Liver (tissue), 9 donors: Measurements from ENCODE around the gene EDA. TPM values are rescaled to one million over a fixed set of nuclear protein-coding genes. Genes with fewer than 3 reads are reported as not detected.

Experiments
- DNase-seq: peaks from one replicate; pipeline ENCODE4 v3.0.0-alpha.2; 2017; ENCODE audit warnings: low spot score
- H3K27ac ChIP-seq, 2 donors: one replicate each; pipeline ENCODE4 v1.7.0; 2013; ENCODE audit warnings: inconsistent platforms in 2 of 2, low read length in 2 of 2, control low read depth in 1 of 2, low read depth in 1 of 2, mild to moderate bottlenecking in 1 of 2
- H3K27me3 ChIP-seq, 4 donors: one replicate each; pipeline versions ENCODE4 v1.6.1 to v1.7.0; 2013; ENCODE audit warnings: low read length in 3 of 4, inconsistent platforms in 1 of 4, mild to moderate bottlenecking in 1 of 4, moderate library complexity in 1 of 4; ENCODE audit not compliant: control insufficient read depth in 4 of 4, insufficient read depth in 4 of 4
- H3K36me3 ChIP-seq, 4 donors: one replicate each; pipeline versions ENCODE4 v1.6.1 to v1.7.0; 2013; ENCODE audit warnings: low read length in 3 of 4, mild to moderate bottlenecking in 3 of 4, low read depth in 1 of 4, moderate library complexity in 1 of 4; ENCODE audit not compliant: control insufficient read depth in 4 of 4, insufficient read depth in 3 of 4
- H3K4me1 ChIP-seq, 4 donors: one replicate each; pipeline versions ENCODE4 v1.6.1 to v1.7.0; 2013; ENCODE audit warnings: low read length in 3 of 4, mild to moderate bottlenecking in 3 of 4, moderate library complexity in 1 of 4; ENCODE audit not compliant: control insufficient read depth in 4 of 4, insufficient read depth in 4 of 4
- H3K4me3 ChIP-seq, 3 donors: one replicate each; pipeline versions ENCODE4 v1.6.1 to v1.7.0; 2013; ENCODE audit warnings: low read length in 3 of 3, control low read depth in 1 of 3, low read depth in 1 of 3, mild to moderate bottlenecking in 1 of 3
- H3K9ac ChIP-seq, 2 donors: one replicate each; pipeline ENCODE4 v1.7.0; 2013; ENCODE audit warnings: low read length in 2 of 2, mild to moderate bottlenecking in 2 of 2, moderate library complexity in 2 of 2, control low read depth in 1 of 2, low read depth in 1 of 2
- H3K9me3 ChIP-seq, 4 donors: one replicate each; pipeline versions ENCODE4 v1.6.1 to v1.7.0; 2013; ENCODE audit warnings: low read length in 3 of 4; ENCODE audit not compliant: control insufficient read depth in 4 of 4
- FOXA1 ChIP-seq: IDR thresholded peaks from 2 replicates; pipeline ENCODE4 v1.6.1; 2016; ENCODE audit warnings: antibody characterized with exemption
- FOXA2 ChIP-seq: IDR thresholded peaks from 2 replicates; pipeline ENCODE4 v1.6.1; 2016; ENCODE audit warnings: antibody characterized with exemption
- GABPA ChIP-seq, 2 donors: IDR thresholded peaks in 1 of 2; conservative IDR thresholded peaks in 1 of 2; 2 replicates each; pipeline ENCODE4 v1.6.1; 2016; ENCODE audit warnings: antibody characterized with exemption in 2 of 2, mild to moderate bottlenecking in 1 of 2, moderate library complexity in 1 of 2
- HNF4A ChIP-seq, 2 donors: conservative IDR thresholded peaks; 2 replicates each; pipeline ENCODE4 v1.6.1; 2016; ENCODE audit warnings: antibody characterized with exemption in 2 of 2, mild to moderate bottlenecking in 2 of 2
- HNF4G ChIP-seq: IDR thresholded peaks from 2 replicates; pipeline ENCODE4 v1.6.1; 2016; ENCODE audit warnings: antibody characterized with exemption
- JUND ChIP-seq, 2 donors: IDR thresholded peaks; 2 replicates each; pipeline ENCODE4 v1.6.1; 2016; ENCODE audit warnings: antibody characterized with exemption in 2 of 2
- NR2F2 ChIP-seq: IDR thresholded peaks from 2 replicates; pipeline ENCODE4 v1.6.1; 2016; ENCODE audit warnings: antibody characterized with exemption
- RAD21 ChIP-seq, 2 donors: IDR thresholded peaks; 2 replicates each; pipeline ENCODE4 v1.6.1; 2016; ENCODE audit warnings: antibody characterized with exemption in 2 of 2, mild to moderate bottlenecking in 2 of 2
- REST ChIP-seq: IDR thresholded peaks from 2 replicates; pipeline ENCODE4 v1.6.1; 2016; ENCODE audit warnings: antibody characterized with exemption, mild to moderate bottlenecking
- RXRA ChIP-seq, 2 donors: IDR thresholded peaks; 2 replicates each; pipeline ENCODE4 v1.6.1; 2017 to 2018; ENCODE audit warnings: antibody characterized with exemption in 2 of 2, mild to moderate bottlenecking in 1 of 2
- SP1 ChIP-seq: IDR thresholded peaks from 2 replicates; pipeline ENCODE4 v1.6.1; 2018; ENCODE audit warnings: antibody characterized with exemption, mild to moderate bottlenecking
- TAF1 ChIP-seq: conservative IDR thresholded peaks from 2 replicates; pipeline ENCODE4 v1.6.1; 2016; ENCODE audit warnings: antibody characterized with exemption, mild to moderate bottlenecking
- YY1 ChIP-seq: IDR thresholded peaks from 2 replicates; pipeline ENCODE4 v1.6.1; 2016; ENCODE audit warnings: antibody characterized with exemption, mild to moderate bottlenecking
- WGBS: extraction: QIAGEN DNeasy Blood & Tissue Kit; methylation state at CpG from one replicate; pipeline ENCODE4 v1.1.7; 2013; 5-methylcytosine and 5-hydroxymethylcytosine counted together
- polyA plus RNA-seq, 2 donors: library from polyadenylated mRNA; stranded (reverse) in 1 of 2; unstranded in 1 of 2; fragments of 200-250 nt in 1 of 2; fragments of >200 nt in 1 of 2; fragmentation: Nextera tagmentation in 1 of 2; extraction: Ambion mirVana in 1 of 2; gene quantifications; one replicate each; pipeline versions ENCODE4 v1.2.1 to v1.2.3, GENCODE V29; 2013 to 2015
- total RNA-seq, 2 donors: library from RNA; depleted of rRNA; stranded (reverse); fragments of >200 nt; gene quantifications; one replicate each; pipeline ENCODE4 v1.2.3, GENCODE V29; 2014
- TF ChIP-seq, protein P1 (sequence below): IDR thresholded peaks from 2 replicates; pipeline ENCODE4 v1.6.1; 2016; ENCODE audit warnings: antibody characterized with exemption
- TF ChIP-seq, protein P2 (sequence below): IDR thresholded peaks from 2 replicates; pipeline ENCODE4 v1.6.1; 2016; ENCODE audit warnings: antibody characterized with exemption
- TF ChIP-seq, protein P3 (sequence below): IDR thresholded peaks from 2 replicates; pipeline ENCODE4 v1.6.1; 2016; ENCODE audit warnings: antibody characterized with exemption
- donor health status: healthy.
- donor health status: healthy.
- donor health status: healthy.
- donor health status: healthy.
- donor health status: healthy.

EDA gene
- total and polyA plus RNA-seq, 4 donors, result 0.39 to 2.6 (median 1.5) TPM

GRCh38 chrX:70079297-70079696 is 463.4 kb downstream of the EDA start:
- no peaks in the 10 kb centered on the region for H3K27me3 ChIP-seq
- no peak overlapping the region for H3K4me3 ChIP-seq
- no peak for DNase-seq
- TF ChIP-seq FOXA1 (no peak), REST (no peak), HNF4A (conservative IDR thresholded peaks at IDR 0.05) (no peak), HNF4G (no peak), TAF1 (no peak), RXRA (IDR thresholded peaks at IDR 0.05) (no peak), JUND (IDR thresholded peaks at IDR 0.05) (no peak), RAD21 (IDR thresholded peaks at IDR 0.05) (no peak), GABPA (IDR thresholded peaks at IDR 0.05 in 1 of 2, conservative IDR thresholded peaks at IDR 0.05 in 1 of 2) (no peak), FOXA2 (no peak), NR2F2 (no peak), SP1 (no peak), YY1 (no peak)
- TF ChIP-seq, protein P1, sequence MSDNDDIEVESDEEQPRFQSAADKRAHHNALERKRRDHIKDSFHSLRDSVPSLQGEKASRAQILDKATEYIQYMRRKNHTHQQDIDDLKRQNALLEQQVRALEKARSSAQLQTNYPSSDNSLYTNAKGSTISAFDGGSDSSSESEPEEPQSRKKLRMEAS, result no peak
- TF ChIP-seq, protein P2, sequence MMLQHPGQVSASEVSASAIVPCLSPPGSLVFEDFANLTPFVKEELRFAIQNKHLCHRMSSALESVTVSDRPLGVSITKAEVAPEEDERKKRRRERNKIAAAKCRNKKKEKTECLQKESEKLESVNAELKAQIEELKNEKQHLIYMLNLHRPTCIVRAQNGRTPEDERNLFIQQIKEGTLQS, result no peak
- TF ChIP-seq, protein P3, sequence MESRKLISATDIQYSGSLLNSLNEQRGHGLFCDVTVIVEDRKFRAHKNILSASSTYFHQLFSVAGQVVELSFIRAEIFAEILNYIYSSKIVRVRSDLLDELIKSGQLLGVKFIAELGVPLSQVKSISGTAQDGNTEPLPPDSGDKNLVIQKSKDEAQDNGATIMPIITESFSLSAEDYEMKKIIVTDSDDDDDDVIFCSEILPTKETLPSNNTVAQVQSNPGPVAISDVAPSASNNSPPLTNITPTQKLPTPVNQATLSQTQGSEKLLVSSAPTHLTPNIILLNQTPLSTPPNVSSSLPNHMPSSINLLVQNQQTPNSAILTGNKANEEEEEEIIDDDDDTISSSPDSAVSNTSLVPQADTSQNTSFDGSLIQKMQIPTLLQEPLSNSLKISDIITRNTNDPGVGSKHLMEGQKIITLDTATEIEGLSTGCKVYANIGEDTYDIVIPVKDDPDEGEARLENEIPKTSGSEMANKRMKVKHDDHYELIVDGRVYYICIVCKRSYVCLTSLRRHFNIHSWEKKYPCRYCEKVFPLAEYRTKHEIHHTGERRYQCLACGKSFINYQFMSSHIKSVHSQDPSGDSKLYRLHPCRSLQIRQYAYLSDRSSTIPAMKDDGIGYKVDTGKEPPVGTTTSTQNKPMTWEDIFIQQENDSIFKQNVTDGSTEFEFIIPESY, result no peak
- no peaks in the 10 kb centered on the region for H3K4me1 ChIP-seq
- no peak overlapping the region for H3K9ac ChIP-seq
- 87% methylated on average over 5 of the region's 5 CpGs for WGBS
- H3K27ac ChIP-seq, result no peak overlapping the region
- no peaks in the 10 kb centered on the region for H3K36me3 ChIP-seq
- H3K9me3 ChIP-seq, result peaks cover 0 to 4% (median 0%) of the 10 kb centered on the region in 4 donors

- Histone ChIP-seq H3K27ac (no peak overlapping the region), H3K9me3 (peaks cover 0 to 4% (median 0%) of the 10 kb centered on the region in 4 donors), H3K4me3 (no peak overlapping the region), H3K27me3 (no peaks in the 10 kb centered on the region), H3K36me3 (no peaks in the 10 kb centered on the region), H3K4me1 (no peaks in the 10 kb centered on the region), H3K9ac (no peak overlapping the region)
- no peak for TF ChIP-seq FOXA2
- TF ChIP-seq TAF1, result no peak
- no peak for TF ChIP-seq JUND (IDR thresholded peaks at IDR 0.05)
- TF ChIP-seq, protein P3, result no peak
- 47% methylated on average over 3 of the region's 3 CpGs for WGBS
- DNase-seq, result no peak
Observed at GRCh38 chrX:70079870-70080269, 464.0 kb downstream of the EDA start.
